Motor neuron (in vitro differentiated cells): ENCODE measurements around the gene ZNF83. TPM values are rescaled to one million over a fixed set of nuclear protein-coding genes. Genes with fewer than 3 reads are reported as not detected.
"Not testable (repeated sequence)": the region's sequence is repeated elsewhere in the genome, so short reads cannot be mapped to it uniquely, and the experiment has no call there.

Source experiments
- ATAC-seq, 8 experiments: fragments of 200-7000 bp; cut with Tn5 transposase; replicated peaks in 6 of 8; 2 replicates each; pipeline ENCODE4 v1.8.0; 2021; ENCODE audit warnings: mild to moderate bottlenecking in 8 of 8, moderate library complexity in 8 of 8
- H3K27ac ChIP-seq, 2 donors: fragments of 250-450 bp; sonication (Bioruptor Pico); 2 replicates each; pipeline ENCODE4 v1.9.0; 2021; ENCODE audit warnings: antibody characterized with exemption in 2 of 2, mild to moderate bottlenecking in 2 of 2, moderate library complexity in 1 of 2
- H3K4me1 ChIP-seq, 2 donors: fragments of 250-450 bp; sonication (Bioruptor Pico); replicated peaks in 1 of 2; 2 replicates each; pipeline ENCODE4 v1.6.1; 2021; ENCODE audit warnings: antibody characterized with exemption in 2 of 2, mild to moderate bottlenecking in 2 of 2, moderate library complexity in 1 of 2
- H3K4me3 ChIP-seq, 5 donors: fragments of 250-450 bp; sonication (Bioruptor Pico); 2 replicates each; pipeline ENCODE4 v1.9.0; 2021; ENCODE audit warnings: antibody characterized with exemption in 5 of 5, mild to moderate bottlenecking in 5 of 5, moderate library complexity in 4 of 5
- WGBS, 10 experiments: fragments of 450-650 bp; shearing (Covaris generic); methylation state at CpG; one replicate each; pipeline ENCODE4 v1.0.0; 2022; 5-methylcytosine and 5-hydroxymethylcytosine counted together
- in situ Hi-C, 9 experiments: fragments of 400-800 bp; cut with MboI; loops; one replicate each; pipeline ENCODE4 v1.15.0; 2021; ENCODE audit warnings: low sequenced_read_pairs in 9 of 9, low pct_unique_long_range_greater_than_20kb in 2 of 9; ENCODE audit not compliant: unreplicated experiment in 9 of 9
- total RNA-seq, 8 experiments: library from RNA; unstranded; fragments of 300-600 nt; gene quantifications; 2 replicates each; pipeline versions ENCODE4 v1.2.3 to v1.2.4, GENCODE V29; 2022

ZNF83 gene
- total RNA-seq, 8 experiments from 2014 or later, result 27.7 to 163 (median 90.0) TPM

DNA sequence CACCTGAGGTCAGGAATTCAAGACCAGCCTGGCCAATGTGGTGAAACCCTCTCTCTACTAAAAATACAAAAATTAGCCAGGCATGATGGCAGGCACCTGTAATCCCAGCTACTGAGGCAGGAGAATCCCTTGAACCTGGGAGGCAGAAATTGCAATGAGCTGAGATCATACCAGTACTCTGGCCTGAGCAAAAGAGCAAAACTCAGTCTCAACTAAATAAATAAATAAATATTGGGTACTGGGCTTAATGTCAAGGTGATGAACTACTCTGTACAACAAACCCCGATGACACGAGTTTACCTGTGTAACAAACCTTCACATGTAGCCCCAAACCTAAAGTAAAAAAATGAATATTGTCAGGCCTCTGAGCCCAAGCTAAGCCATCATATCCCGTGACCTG lies 10.7 kb downstream of the ZNF83 start:
- H3K4me3 ChIP-seq, in situ Hi-C loops, ATAC-seq, H3K27ac ChIP-seq, H3K4me1 ChIP-seq: not testable (repeated sequence)
- 100% methylated on average over 1 to 3 of the region's 3 CpGs; no CpG with 5 or more reads in 3 of the 10 experiments for WGBS, 10 experiments

DNA sequence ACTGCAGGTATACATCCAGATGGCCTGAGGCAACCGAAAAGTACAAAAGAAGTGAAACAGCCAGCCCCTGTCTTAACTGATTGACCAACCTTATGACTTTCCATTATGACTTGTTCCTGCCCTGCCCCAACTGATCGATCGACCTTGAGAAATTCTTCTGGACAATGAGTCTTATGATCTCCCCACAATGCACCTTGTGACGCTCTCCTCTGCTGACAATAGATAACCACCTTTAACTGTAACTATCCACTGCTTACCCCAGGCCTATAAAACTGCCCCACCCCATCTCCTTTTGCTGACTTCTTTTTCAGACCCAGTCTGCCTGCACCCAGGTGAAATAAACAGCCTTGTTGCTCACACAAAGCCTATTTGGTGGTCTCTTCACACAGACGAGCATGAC lies 11.2 kb downstream of the ZNF83 start:
- no peak for ATAC-seq
- Histone ChIP-seq H3K4me3 (no peak overlapping the region), H3K27ac (no peak overlapping the region), H3K4me1 (no peaks in the 10 kb centered on the region)
- in situ Hi-C loops, result no loop called here
- WGBS, 10 experiments, result 76 to 100% (median 93%) methylated on average over 1 to 4 of the region's 5 CpGs; no CpG with 5 or more reads in 2 of the 10 experiments

DNA sequence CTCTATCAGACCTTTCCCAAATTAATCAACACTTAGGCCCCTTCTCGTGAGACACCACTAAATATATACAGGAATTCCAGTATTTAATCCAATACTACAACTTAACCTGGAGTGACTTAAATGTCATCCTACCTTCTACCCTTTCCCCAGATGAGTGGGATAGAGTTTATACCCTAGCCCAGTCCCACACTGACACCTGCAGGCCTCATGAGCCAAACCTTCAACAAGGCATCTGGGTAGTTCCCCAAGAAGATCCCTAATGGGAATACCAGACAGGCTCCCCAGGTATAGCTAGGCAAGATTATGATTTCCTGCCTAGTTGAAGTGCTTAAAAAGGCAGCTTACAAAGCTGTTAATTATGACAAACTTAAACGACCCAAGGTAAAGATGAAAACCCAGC lies 15.9 kb downstream of the ZNF83 start:
- in situ Hi-C loops, result no loop called here
- ATAC-seq, result no peak
- Histone ChIP-seq H3K4me3 (no peak overlapping the region), H3K27ac (no peak overlapping the region), H3K4me1 (no peaks in the 10 kb centered on the region)
- WGBS, 10 experiments, result 13 to 100% (median 73%) methylated on average over 1 of the region's 2 CpGs; no CpG with 5 or more reads in 4 of the 10 experiments

DNA sequence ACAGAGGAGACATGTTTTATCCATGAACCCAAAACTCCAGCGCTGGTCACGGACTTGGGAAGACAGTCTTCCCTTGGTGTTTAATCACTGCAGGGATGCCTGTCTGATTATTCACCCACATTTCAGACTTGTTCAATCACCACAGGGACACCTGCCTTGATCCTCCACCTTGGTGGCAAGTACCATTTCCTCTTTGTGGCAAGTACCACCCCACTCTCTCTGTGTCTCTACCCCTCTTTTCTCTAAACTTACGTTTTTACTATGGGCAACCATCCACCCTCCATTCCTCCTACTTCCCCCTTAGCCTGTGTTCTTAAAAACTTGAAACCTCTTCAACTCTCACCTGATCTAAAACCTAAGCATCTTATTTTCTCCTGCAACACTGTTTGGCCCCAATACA lies 16.8 kb downstream of the ZNF83 start:
- no peak for ATAC-seq
- no peaks in the 10 kb centered on the region for H3K4me1 ChIP-seq
- no peak overlapping the region for H3K27ac ChIP-seq
- no peak overlapping the region for H3K4me3 ChIP-seq
- 74 to 100% (median 89%) methylated on average over 1 to 3 of the region's 3 CpGs; no CpG with 5 or more reads in 2 of the 10 experiments for WGBS, 10 experiments
- in situ Hi-C loops, result no loop called here

DNA sequence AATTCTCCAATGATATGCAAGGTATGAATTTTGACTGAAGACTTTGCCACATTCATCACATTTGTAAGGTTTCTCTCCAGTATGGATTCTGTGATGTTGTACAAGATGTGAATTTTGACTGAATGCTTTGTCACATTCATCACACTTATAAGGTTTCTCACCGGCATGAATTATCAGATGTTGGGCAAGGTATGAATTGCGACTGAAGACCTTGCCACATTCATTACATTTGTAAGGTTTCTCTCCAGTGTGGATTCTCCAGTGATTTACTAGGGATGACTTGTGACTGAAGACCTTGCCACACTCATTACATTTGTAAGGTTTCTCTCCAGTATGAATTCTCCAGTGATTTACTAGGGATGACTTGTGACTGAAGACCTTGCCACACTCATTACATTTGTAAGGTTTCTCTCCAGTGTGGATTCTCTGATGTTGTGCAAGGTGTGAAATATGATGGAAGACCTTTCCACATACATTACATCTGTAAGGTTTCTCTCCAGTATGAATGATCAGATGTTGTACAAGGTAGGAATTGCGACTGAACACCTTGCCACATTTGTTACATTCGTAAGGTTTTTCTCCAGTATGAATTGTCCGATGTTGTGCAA lies 24.8 kb downstream of the ZNF83 start:
- 90 to 100% (median 100%) methylated on average over 2 to 5 of the region's 5 CpGs for WGBS, 10 experiments
- in situ Hi-C loops, result no loop called here
- ATAC-seq, result no peak
- H3K4me3 ChIP-seq, result no peak overlapping the region
- H3K4me1 ChIP-seq, result no peaks in the 10 kb centered on the region
- no peak overlapping the region for H3K27ac ChIP-seq

DNA sequence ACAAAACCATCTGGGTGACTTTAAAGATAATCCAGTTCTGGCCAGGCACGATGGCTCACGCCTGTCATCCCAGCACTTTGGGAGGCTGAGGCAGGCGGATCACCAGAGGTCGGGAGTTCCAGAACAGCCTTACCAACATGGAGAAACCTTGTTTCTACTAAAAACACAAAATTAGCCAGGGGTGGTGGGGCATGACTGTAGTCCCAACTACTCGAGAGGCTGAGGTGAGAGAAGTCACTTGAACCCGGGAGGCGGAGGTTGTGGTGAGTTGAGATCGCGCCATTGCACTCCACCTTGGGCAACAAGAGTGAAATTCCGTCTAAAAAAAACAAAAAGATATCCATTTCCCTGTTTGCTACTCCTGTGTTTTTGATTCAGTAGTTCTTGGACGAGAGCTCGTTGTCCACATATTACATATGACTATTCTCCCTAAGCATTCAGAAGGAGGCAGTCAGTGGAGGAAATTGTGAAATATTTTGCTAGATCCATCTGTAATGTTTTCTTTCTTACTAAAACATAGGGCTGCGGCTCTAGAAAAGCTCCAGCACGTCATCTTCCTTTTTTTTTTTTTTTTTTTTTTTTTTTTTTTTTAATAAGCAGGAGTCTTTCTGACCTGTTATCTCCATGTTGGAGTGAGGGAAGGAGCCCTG lies 34.5 kb downstream of the ZNF83 start:
- H3K27ac ChIP-seq, result no peak overlapping the region
- H3K4me3 ChIP-seq, result no peak overlapping the region
- in situ Hi-C loops, result no loop called here
- peaks cover 3 to 4% of the 10 kb centered on the region in 2 donors for H3K4me1 ChIP-seq
- no peak for ATAC-seq
- WGBS, 10 experiments, result 25 to 100% (median 92%) methylated on average over 3 to 12 of the region's 14 CpGs; no CpG with 5 or more reads in 1 of the 10 experiments

DNA sequence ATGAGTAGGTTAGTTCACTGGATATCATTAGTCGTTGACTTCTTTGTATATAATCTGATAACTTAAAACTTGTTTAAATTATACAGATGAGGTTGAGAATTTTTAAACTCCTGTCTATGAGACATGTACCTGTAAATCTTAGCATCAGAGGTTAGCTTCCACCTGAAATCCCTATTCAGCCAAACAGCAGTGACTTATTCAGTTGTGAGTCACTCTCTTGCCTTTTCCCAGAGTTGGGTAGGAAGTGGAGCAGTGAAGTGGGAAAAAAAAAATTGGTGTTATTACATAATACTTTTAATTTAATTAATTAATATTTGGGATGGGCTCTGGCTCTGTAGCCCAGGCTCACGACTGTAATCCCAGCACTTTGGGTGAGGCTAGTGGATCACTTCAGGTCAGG lies 35.2 kb downstream of the ZNF83 start:
- no peak overlapping the region for H3K4me3 ChIP-seq
- no peak for ATAC-seq
- no peak overlapping the region for H3K27ac ChIP-seq
- in situ Hi-C loops, result no loop called here
- 33 to 100% (median 100%) methylated on average over 1 to 2 of the region's 2 CpGs; no CpG with 5 or more reads in 1 of the 10 experiments for WGBS, 10 experiments
- H3K4me1 ChIP-seq, result peaks cover 3 to 4% of the 10 kb centered on the region in 2 donors

DNA sequence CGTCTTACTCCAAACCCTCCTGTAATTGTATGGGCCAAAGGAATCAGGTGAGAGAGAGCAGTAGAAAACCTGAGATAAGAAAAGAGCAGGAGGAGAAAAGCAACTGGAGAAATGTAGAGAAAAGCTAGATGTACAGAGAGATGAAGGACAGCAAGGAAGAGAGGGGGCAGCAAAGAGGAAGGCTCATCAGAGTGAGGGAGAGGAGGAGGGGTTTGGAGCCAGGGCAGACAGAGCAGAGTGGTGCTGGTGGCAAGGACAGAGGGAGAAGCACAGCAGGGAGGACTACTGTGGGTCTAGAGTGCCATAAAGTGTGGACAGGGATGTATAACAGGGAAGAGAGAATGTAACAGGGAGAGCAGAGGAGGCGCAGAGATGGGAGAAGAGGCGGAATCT lies 36.2 kb downstream of the ZNF83 start:
- in situ Hi-C loops, H3K27ac ChIP-seq, H3K4me1 ChIP-seq: not testable (repeated sequence)
- ATAC-seq, result peak in 1 of 8 experiments; percentile 3
- WGBS, 10 experiments, result 17 to 69% (median 49%) methylated on average over 1 to 3 of the region's 3 CpGs
- peak overlapping the region in 4 of 5 donors; percentile 38 to 51 (median 48) for H3K4me3 ChIP-seq

DNA sequence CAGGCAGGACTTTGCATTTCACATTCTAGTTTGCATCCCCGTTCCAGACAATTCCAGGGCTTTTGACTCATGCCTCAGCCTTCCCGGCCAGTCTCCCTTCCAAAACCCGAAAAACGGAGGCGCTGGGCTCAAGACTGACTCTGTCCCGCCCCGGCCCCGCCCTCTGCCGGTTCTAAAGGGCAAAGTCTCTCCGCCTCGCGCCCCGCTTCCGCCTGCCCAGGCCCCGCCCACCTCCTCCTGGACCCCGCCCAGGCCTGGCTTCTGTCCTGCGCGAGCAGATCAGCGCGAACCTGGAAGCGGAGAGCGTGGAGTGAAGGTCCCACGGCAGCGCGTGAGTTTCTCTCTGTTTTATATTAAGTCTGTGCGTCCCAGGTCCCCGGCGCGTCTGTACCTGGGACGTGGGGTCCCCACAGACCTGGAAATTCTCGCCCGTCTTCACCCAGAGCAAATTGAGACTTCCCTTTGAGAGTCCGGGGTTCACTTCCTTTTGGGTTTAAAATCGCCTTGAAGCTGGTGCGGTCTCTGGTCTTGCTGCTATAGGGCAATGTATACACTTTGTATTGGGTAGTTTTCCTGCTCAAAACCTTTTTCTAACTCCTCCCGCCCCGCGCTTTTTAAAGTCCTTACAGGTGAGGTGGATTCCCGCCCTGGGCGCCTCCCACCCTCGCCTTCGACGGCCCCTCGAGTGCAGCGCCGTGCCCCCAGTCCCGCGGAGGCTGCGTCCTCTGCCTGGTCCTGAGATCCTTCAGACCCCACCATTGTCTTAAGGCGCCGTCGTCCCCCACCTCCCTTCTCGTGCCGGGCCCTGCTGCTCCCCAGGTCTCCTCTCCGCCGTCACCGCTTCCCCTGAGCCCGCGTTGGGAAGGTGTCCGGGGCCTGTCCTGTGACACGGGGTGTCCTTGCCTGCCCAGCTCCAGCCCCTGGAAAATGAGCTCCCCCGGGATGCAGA lies 36.9 kb downstream of the ZNF83 start:
- 0 to 3% (median 0%) methylated on average over 1 to 12 of the region's 62 CpGs; no CpG with 5 or more reads in 4 of the 10 experiments for WGBS, 10 experiments
- in situ Hi-C loops, result no loop called here
- Histone ChIP-seq H3K4me1 (peaks cover 3 to 4% of the 10 kb centered on the region in 2 donors), H3K27ac (no peak overlapping the region), H3K4me3 (peak overlapping the region; percentile 31 to 51 (median 45))
- ATAC-seq, result peak; percentile 95 to 99 (median 97)

DNA sequence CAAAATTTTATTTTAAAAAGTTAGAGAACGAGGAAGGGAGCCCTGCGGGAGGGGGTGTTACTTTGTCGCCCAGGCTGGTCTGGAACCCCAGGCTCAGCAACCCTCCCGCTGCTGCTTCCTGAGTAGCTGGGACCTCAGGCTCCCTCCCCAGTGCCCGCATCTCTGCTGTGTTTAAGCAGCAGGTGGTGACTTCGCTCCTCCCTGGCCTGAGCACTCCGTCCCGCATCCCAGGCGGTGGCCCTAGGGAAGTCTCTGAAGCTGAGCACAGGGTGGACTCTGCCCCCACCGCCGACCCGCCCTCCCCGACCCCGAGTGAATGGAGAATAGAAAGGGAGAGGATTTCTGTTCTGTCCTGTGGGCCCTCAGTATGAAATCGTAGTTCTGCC lies 37.5 kb downstream of the ZNF83 start:
- ATAC-seq, result peak; percentile 40 to 68 (median 60)
- Histone ChIP-seq H3K27ac (no peak overlapping the region), H3K4me1 (peaks cover 3 to 4% of the 10 kb centered on the region in 2 donors), H3K4me3 (peak overlapping the region; percentile 31 to 51 (median 45))
- 0 to 37% (median 9%) methylated on average over 1 to 3 of the region's 15 CpGs; no CpG with 5 or more reads in 4 of the 10 experiments for WGBS, 10 experiments
- in situ Hi-C loops, result no loop called here

DNA sequence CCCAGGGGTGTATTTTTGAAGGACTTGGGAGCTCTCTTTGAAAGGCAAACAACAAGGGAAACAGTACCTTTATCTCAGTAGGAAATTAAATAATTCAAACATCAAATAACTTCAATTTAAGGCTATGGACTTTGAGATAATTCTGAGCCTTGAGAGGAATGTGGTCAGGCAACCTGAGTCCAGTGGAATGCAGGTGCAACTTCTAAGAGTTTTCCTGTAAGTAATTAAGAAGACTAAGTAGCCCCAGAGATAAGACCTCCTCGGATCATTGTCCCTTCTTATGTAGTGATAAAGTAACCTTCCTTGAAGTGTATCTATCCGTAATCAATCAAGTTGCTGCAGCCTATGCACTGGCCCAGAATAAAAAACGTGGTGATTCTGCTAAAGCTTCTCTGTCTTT lies 38.9 kb downstream of the ZNF83 start:
- Histone ChIP-seq H3K27ac (no peak overlapping the region), H3K4me1 (peaks cover 3 to 4% of the 10 kb centered on the region in 2 donors), H3K4me3 (no peak overlapping the region)
- in situ Hi-C loops, result no loop called here
- no peak for ATAC-seq
- WGBS, 10 experiments, result 51 to 100% (median 81%) methylated on average over 1 to 3 of the region's 3 CpGs; no CpG with 5 or more reads in 2 of the 10 experiments

DNA sequence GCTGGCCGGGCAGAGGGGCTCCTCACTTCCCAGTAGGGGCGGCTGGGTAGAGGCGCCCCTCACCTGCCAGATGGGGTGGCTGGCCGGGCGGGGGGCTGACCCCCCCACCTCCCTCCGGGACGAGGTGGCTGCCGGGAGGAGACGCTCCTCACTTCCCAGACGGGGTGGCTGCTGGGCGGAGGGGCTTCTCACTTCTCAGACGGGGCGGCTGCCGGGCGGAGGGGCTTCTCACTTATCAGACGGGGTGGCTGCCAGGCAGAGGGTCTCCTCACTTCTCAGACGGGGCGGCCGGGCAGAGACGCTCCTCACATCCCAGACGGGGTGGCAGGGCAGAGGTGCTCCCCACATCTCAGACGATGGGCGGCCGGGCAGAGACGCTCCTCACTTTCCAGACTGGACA lies 44.7 kb downstream of the ZNF83 start:
- in situ Hi-C loops, H3K4me1 ChIP-seq, H3K27ac ChIP-seq, ATAC-seq, H3K4me3 ChIP-seq: not testable (repeated sequence)
- WGBS, 10 experiments, result no CpG with 5 or more reads among the region's 25 CpGs

DNA sequence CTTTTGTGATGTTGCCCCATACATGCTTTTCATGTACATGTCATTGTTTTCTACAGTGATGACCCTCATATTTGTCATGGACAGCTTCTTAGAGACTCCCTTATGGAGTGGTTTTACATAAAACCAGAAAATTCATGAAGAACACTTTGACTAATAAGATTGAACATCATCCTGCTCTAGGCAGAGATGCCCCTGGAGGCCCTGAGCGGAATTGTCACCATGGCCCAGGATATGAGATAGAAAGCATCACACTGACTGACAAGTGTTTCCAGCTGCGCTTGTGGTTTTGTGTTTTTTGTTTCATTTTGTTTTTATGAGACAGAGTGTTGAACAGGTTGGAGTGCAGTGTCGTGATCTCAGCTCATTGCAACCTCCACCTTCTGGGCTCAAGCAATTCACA lies 45.9 kb downstream of the ZNF83 start:
- in situ Hi-C loops, result no loop called here
- 0 to 100% (median 86%) methylated on average over 1 to 3 of the region's 3 CpGs; no CpG with 5 or more reads in 2 of the 10 experiments for WGBS, 10 experiments
- Histone ChIP-seq H3K4me1 (no peaks in the 10 kb centered on the region), H3K27ac (no peak overlapping the region), H3K4me3 (no peak overlapping the region)
- ATAC-seq, result no peak
